Measurements from ENCODE around the gene F2RL3.

F2RL3 gene

DNA sequence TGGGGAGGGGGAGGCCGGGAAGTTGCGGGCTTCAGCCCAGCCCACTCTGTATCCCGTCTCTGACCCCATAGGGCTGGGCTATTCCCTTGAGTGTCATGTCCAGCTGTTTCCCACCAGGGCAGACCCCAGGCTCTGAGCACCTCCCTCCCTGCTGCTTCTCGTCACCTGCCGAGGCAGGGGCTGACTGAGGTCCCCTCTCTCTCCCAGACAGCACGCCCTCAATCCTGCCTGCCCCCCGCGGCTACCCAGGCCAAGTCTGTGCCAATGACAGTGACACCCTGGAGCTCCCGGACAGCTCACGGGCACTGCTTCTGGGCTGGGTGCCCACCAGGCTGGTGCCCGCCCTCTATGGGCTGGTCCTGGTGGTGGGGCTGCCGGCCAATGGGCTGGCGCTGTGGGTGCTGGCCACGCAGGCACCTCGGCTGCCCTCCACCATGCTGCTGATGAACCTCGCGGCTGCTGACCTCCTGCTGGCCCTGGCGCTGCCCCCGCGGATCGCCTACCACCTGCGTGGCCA is 625 bp downstream of the F2RL3 start:
- TF ChIP-seq, protein P1, sequence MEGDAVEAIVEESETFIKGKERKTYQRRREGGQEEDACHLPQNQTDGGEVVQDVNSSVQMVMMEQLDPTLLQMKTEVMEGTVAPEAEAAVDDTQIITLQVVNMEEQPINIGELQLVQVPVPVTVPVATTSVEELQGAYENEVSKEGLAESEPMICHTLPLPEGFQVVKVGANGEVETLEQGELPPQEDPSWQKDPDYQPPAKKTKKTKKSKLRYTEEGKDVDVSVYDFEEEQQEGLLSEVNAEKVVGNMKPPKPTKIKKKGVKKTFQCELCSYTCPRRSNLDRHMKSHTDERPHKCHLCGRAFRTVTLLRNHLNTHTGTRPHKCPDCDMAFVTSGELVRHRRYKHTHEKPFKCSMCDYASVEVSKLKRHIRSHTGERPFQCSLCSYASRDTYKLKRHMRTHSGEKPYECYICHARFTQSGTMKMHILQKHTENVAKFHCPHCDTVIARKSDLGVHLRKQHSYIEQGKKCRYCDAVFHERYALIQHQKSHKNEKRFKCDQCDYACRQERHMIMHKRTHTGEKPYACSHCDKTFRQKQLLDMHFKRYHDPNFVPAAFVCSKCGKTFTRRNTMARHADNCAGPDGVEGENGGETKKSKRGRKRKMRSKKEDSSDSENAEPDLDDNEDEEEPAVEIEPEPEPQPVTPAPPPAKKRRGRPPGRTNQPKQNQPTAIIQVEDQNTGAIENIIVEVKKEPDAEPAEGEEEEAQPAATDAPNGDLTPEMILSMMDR (conservative IDR thresholded peaks at IDR 0.05; ENCODE audit: low read depth, low read length) = no peak
- DNase-seq (ENCODE audit: low read depth) = no peak
- H3K4me3 ChIP-seq (ENCODE audit: low read depth, low read length) = no peak overlapping the region

DNA sequence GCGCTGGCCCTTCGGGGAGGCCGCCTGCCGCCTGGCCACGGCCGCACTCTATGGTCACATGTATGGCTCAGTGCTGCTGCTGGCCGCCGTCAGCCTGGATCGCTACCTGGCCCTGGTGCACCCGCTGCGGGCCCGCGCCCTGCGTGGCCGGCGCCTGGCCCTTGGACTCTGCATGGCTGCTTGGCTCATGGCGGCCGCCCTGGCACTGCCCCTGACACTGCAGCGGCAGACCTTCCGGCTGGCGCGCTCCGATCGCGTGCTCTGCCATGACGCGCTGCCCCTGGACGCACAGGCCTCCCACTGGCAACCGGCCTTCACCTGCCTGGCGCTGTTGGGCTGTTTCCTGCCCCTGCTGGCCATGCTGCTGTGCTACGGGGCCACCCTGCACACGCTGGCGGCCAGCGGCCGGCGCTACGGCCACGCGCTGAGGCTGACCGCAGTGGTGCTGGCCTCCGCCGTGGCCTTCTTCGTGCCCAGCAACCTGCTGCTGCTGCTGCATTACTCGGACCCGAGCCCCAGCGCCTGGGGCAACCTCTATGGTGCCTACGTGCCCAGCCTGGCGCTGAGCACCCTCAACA is 1.2 kb downstream of the F2RL3 start:
- no peak for DNase-seq (ENCODE audit: low read depth)
- no peak overlapping the region for H3K4me3 ChIP-seq (ENCODE audit: low read depth, low read length)
- TF ChIP-seq, protein P1 (conservative IDR thresholded peaks at IDR 0.05; ENCODE audit: low read depth, low read length) = no peak

DNA sequence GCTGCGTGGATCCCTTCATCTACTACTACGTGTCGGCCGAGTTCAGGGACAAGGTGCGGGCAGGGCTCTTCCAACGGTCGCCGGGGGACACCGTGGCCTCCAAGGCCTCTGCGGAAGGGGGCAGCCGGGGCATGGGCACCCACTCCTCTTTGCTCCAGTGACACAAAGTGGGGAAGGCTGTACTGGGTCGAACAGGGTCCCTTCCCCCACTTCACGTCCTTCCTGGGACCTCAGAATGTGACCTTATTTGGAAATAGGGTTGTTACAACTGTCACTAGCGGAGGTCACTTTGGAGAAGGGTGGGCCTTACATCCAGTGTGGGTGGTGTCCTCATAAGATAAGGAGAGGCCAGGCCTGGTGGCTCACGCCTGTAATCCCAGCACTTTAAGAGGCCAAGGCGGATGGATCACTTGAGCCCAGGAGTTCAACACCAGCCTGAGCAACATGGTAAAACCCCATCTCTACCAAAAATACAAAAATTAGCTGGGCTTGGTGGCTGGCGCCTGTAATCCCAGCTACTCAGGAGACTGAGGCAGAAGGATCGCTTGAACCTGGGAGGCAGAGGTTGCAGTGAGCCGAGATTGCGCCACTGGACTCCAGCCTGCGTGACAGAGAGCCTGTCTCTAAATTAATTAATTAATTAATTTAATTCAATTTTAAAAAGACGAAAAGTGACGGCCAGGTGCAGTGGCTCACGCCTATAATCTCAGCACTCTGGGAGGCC is 1.8 kb downstream of the F2RL3 start:
- TF ChIP-seq, protein P1 (conservative IDR thresholded peaks at IDR 0.05; ENCODE audit: low read depth, low read length) = no peak
- H3K4me3 ChIP-seq (ENCODE audit: low read depth, low read length) = no peak overlapping the region
- no peak for DNase-seq (ENCODE audit: low read depth)

DNA sequence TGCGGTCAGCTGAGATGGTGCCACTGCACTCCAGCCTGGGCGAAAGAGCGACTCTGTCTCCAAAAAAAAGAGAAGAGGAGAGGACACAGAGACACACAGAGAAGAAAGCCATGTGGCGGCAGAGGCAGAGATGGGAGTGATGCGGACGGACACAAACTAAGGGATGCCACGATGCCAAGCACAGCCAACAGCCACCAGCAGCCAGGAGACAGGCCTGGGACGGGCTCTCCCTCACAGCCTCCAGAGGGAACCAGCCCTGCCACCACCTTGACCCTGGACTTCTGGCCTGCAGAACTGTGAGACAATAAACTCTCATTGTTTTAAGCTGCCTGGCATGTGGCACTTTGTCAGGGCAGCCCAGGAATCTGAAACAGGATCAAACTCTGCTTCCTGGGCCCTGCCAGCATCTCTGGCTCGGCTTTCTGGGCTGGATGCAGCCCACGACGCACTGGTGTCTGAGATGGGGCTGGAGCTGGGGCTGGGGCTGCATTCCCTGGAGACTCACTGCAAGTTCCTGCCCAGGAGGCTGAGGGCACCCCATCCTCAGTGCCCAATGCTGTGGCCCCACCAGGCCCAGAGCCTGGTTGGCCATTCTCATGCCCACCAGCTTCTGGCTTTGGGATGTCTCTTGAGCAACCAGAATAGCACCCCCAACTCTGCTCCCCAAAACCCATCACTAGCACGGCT is 3.0 kb downstream of the F2RL3 start:
- H3K4me3 ChIP-seq (ENCODE audit: low read depth, low read length) = no peak overlapping the region
- TF ChIP-seq, protein P1 (conservative IDR thresholded peaks at IDR 0.05; ENCODE audit: low read depth, low read length) = no peak
- no peak for DNase-seq (ENCODE audit: low read depth)

DNA sequence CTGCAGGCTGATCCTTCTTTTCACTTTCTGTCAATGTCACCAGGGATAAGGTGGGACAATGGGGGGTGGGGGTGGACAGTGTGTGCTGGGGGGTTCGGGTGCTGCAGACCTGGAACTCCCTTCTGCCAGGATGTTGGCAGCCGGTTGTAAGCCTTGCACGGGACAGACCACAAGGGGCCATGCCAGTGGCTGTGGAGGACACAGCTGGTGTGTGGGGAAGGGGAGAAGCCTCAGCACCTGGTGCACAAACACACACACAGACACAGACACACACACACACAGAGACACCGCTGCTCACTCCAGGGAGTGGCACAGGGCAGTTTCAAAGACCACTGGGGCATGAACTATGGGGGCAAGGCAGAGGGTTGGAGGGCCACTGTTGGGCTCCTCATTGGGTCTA is 3.6 kb downstream of the F2RL3 start:
- TF ChIP-seq, protein P1 (conservative IDR thresholded peaks at IDR 0.05; ENCODE audit: low read depth, low read length) = no peak
- no peak for DNase-seq (ENCODE audit: low read depth)
- no peak overlapping the region for H3K4me3 ChIP-seq (ENCODE audit: low read depth, low read length)

DNA sequence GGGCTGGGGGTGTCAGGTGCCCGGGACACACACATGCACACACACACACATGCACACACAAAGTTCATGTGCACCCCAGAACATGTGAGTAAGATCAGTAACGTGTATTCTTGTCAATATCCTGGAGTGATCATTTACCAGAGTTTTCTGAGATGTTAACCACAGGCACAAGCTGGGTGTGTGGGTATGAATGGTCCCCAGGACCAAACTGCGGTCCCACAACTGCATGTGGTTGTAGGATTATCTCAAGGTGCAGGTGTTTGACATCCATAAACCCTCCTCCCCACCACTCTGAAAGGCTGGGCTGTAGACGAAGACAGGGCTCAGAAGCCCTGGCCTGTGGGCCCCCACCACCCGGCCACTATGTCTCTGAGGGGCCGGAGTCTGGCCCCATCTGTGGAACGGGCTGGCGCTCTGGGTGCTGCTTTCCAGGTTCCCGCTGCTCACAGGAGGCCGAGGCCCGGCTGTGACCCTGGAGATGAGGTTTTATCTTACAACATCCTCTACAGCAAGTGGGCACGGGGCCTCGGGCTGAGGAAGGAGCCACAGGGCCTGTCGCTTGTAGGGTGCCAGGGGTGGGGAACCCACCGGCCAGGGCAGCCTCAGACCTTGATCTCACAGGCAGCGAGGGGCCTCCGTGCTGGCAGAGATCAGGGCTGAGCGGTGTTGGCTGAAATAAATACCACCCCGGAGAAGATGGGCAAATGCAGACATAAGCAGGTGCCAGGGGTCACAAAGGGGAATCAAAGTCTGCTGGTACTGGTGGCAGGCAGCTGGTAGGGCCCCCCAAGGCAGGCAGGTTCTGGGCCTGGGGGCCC is 4.3 kb downstream of the F2RL3 start:
- H3K4me3 ChIP-seq (ENCODE audit: low read depth, low read length) = no peak overlapping the region
- TF ChIP-seq, protein P1 (conservative IDR thresholded peaks at IDR 0.05; ENCODE audit: low read depth, low read length) = no peak
- no peak for DNase-seq (ENCODE audit: low read depth)
